GM21390 (cell line): ENCODE measurements around the gene FLT3.

Source experiments
- ATAC-seq: cut with Tn5 transposase; IDR thresholded peaks from one replicate; pipeline ENCODE4 v1.9.1; 2021; ENCODE audit not compliant: unreplicated experiment

FLT3 gene

GRCh38 chr13:27963491-27963890 lies 136.9 kb downstream of the FLT3 start:
- ATAC-seq = no peak

DNA sequence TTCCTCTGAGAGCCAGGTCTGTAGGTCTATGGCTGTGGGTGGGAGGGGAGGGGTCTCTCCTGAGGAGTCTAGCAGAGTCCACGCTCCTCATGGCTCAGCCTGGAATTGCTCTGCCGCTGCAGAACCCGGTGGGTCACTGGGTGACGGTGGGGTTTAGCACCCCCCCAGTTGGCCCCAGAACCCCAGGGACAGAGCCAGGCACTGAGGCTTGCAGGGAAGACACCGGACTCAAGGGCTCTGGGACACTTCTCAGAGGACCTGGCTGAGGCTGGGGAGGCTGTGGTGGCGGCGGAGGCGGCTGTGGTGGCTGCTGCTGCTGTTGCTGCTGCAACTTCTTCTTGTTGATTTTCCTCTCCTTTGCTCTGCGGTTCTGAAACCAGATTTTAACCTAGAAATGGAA lies 137.4 kb downstream of the FLT3 start:
- no peak for ATAC-seq

DNA sequence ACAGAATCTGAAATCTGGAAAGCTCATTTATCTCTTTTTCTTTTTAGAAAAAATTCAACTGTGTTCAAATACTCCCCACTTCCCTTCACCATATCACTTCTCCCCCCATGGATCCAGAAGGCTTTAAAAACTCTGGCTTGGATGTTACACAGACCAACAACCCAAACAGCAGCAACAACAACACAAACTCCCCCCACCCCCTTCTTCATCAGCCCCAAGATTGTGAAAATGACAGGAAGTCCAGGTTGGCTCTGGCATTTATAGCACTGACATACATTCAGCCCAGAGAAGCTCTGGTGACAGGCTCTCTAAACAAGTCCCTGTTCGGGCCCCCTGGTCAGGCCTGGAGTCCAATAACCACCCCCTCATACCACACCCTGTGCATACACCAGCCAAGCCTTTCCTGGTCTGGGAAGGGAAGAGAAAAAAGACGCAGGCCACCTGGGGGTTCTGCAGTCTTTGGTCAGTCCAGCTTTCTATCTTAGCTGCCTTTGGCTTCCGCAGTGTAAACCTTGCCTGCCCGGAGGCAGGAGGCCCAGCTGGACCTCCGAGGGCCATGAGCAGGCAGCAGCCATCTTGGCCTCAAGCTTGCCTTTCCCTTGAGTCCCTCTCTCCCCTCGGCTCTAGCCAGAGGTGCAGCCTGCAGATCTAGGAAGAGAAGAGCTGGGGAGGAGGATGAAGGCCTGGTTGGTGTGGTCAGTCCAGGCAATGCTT lies 138.1 kb downstream of the FLT3 start:
- ATAC-seq = no peak

- no peak for ATAC-seq
Measured at GRCh38 chr13:27961227-27962085, 138.9 kb downstream of the FLT3 start.

DNA sequence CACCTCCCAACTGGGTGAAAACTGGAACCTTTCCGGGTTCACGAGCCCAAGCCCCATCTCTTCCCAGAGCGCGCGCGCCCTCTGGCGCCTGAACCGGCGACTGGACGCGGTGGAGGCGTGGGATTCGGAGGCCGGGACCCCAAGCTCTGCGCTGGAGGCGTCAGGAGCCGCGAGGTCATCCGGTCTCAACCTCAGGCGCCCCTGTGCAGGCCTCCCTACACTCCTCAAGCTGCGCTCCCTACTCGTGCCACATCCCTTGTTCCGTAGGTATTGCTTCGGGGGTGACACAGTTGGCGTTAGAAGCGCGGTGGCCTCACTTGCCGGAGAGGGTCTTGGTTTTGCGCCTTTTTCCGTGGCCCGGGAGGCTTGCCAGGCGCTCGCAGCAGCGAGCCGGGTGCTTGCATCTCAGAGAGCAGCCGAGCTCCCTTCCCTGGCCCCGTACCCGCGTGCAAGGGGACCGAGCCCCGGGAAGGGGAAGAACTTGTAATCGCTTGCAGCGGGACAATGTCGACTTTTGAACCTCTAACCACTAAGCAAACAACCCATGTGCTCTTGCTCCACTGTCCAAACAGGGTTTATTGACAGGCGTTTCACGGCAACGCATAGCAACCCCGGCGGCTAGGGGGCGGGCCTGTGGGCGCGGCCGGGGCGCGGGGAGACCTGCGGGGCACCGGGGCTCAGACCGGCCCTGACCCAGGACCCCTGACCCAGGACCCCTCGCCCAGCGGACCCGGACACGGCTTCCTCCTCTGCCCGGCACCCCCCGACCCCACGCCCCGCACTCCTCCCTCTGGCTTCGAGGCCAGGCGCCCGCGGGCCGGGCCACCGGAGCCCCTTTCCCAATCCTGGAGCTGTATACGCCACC lies 139.8 kb downstream of the FLT3 start:
- ATAC-seq = no peak

- no peak for ATAC-seq
Measured at GRCh38 chr13:27959976-27960361, 140.4 kb downstream of the FLT3 start.

GRCh38 chr13:27956576-27957300 lies 143.6 kb downstream of the FLT3 start:
- ATAC-seq = no peak

GRCh38 chr13:27955014-27955591 lies 145.3 kb downstream of the FLT3 start:
- ATAC-seq = no peak

DNA sequence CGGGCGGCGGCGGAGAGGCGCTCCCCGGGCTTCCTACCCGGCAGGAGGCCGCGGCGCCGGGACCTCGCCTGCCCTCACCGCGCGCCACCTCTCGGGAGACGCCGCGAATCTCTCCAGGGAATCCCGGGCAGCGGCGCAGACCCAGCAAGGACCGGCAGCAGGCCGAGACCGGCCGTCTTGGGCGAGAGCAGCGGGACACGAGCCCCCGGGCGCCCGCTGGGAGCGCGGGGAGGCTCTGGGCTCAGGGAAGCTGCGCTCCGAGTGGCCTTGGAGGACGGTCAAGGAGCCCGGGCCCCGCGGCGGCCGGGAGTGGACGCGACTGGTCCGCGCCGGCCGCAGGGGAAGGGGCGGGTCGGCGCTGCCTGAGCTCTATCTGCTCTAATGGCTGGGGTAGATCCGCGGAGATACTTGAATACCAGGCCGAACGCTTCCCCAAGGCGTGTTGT lies 145.9 kb downstream of the FLT3 start:
- ATAC-seq = peak; percentile 30

GRCh38 chr13:27953676-27954405 lies 146.5 kb downstream of the FLT3 start:
- peak; percentile 89 for ATAC-seq
